Breast epithelium (tissue), 3 donors: ENCODE results near the gene FLYWCH2.

Experiments
- CTCF ChIP-seq, 3 donors: fragments of 450-650 bp; IDR thresholded peaks; one replicate each; pipeline ENCODE4 v1.5.1; 2016 to 2017; ENCODE audit warnings: antibody characterized with exemption in 3 of 3, mild to moderate bottlenecking in 3 of 3, moderate library complexity in 3 of 3
- POLR2A ChIP-seq: fragments of 450-650 bp; IDR thresholded peaks from one replicate; pipeline ENCODE4 v1.6.1; 2016; ENCODE audit warnings: antibody characterized with exemption, mild to moderate bottlenecking, moderate library complexity
- POLR2AphosphoS5 ChIP-seq, 3 donors: sonication (generic); formaldehyde crosslinking; IDR thresholded peaks; one replicate each; pipeline ENCODE4 v1.6.1; 2017; ENCODE audit warnings: antibody characterized with exemption in 3 of 3

- no peak for TF ChIP-seq POLR2A
- peak; percentile 96 to 99 (median 97) for TF ChIP-seq CTCF (IDR thresholded peaks at IDR 0.05)
- TF ChIP-seq POLR2AphosphoS5 (IDR thresholded peaks at IDR 0.05) = peak in 1 of 3 donors; percentile 50
Measured at GRCh38 chr16:2919511-2920255, 36.7 kb downstream of the FLYWCH2 start.
